Neural crest cell (in vitro differentiated cells): ENCODE results near the gene GPR15. TPM values are rescaled to one million over a fixed set of nuclear protein-coding genes. Genes with fewer than 3 reads are reported as not detected.

Experiments
- DNase-seq: peaks from one replicate; pipeline ENCODE4 v3.0.0; 2021; ENCODE audit warnings: low read depth, mixed read lengths, low spot score
- H3K27ac Mint-ChIP-seq: one replicate; pipeline ENCODE4 v1.8.0; 2021; ENCODE audit warnings: mild to moderate bottlenecking, mixed read lengths; ENCODE audit not compliant: unreplicated experiment
- H3K27me3 Mint-ChIP-seq: 2 replicates; pipeline ENCODE4 v1.8.0; 2021; ENCODE audit warnings: low read depth, mild to moderate bottlenecking, mixed read lengths
- H3K36me3 Mint-ChIP-seq: 2 replicates; pipeline ENCODE4 v1.8.0; 2021; ENCODE audit warnings: low read depth, mild to moderate bottlenecking, mixed read lengths
- H3K4me1 Mint-ChIP-seq: 2 replicates; pipeline ENCODE4 v1.8.0; 2021; ENCODE audit warnings: mixed read lengths
- H3K4me3 Mint-ChIP-seq: one replicate; pipeline ENCODE4 v1.8.0; 2021; ENCODE audit warnings: mild to moderate bottlenecking, mixed read lengths
- H3K9me3 Mint-ChIP-seq: 2 replicates; pipeline ENCODE4 v1.8.0; 2021; ENCODE audit warnings: mixed read lengths
- CTCF ChIP-seq: fragments of 200-600 bp; sonication (generic); conservative IDR thresholded peaks from 2 replicates; pipeline ENCODE4 v1.5.0; 2021; ENCODE audit warnings: antibody characterized with exemption, mild to moderate bottlenecking
- long read RNA-seq: library from polyadenylated mRNA; unstranded; transcript quantifications from one replicate; pipeline ENCODE4 v2.0.0, GENCODE V29; 2020
- total RNA-seq: library from RNA; stranded (reverse); gene quantifications from 2 replicates; pipeline ENCODE4 v1.2.1, GENCODE V29; 2021

Gene GPR15
- total RNA-seq, result not detected in 2 replicates
- long read RNA-seq, result 0 reads

GRCh38 chr3:98531622-98532274 is at the start of gene GPR15:
Gene GPR15, plus strand, starts transcription at chr3:98531978. Its CDS starts 56 bp downstream, at chr3:98532034.
- Mint-ChIP-seq H3K36me3 (no peaks in the 10 kb centered on the region), H3K4me1 (peaks cover 4% of the 10 kb centered on the region), H3K27ac (no peak within 1 kb of the TSS), H3K4me3 (no peak within 1 kb of the TSS), H3K9me3 (no peaks in the 10 kb centered on the region), H3K27me3 (no peaks in the 10 kb centered on the region)
- no peak for TF ChIP-seq CTCF
- DNase-seq, result no peak

DNA sequence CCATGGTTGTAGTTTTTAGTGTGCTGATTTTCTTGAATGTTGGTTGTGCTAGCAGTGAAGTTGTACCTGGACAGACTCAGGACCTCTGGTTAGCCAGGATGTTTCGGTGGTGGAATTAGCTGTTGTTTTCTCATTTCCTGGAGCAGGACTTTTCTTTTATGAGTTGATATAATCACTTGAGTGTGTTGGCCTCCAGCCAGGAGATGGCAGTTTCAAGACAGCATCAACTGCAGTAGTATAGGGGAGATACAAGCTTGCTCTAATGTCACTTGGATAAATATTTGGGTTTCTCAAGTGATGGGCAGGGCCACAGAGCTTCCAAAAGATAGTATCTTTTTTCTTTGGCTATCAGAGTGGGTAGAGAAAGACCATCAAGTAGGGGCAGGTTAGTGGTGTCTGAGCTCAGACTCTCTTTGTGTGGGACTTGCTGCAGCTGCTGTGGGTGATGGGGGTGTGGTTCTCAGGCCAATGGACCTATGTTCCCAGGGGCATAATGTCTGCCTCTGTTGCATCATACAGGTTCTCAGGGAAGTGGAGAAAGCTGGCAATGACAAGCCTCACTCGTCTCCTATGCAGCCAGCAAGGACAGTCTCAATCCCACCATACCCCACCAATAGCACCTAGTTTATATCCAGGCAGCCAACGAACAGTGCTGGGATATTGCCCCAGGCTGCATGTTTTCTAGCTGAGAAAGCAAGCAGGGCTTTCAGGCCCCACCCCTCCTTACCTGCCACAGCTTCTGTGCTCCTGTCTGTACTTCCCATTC is 48.9 kb upstream of the GPR15 start:
- DNase-seq, result no peak
- Mint-ChIP-seq H3K36me3 (no peaks in the 10 kb centered on the region), H3K4me1 (no peaks in the 10 kb centered on the region), H3K9me3 (peaks cover 9% of the 10 kb centered on the region), H3K27ac (no peak overlapping the region), H3K27me3 (peaks cover 4% of the 10 kb centered on the region), H3K4me3 (no peak overlapping the region)
- no peak for TF ChIP-seq CTCF

- Mint-ChIP-seq H3K4me3 (no peak overlapping the region), H3K27me3 (peaks cover 4% of the 10 kb centered on the region), H3K36me3 (no peaks in the 10 kb centered on the region), H3K9me3 (peaks cover 9% of the 10 kb centered on the region), H3K4me1 (no peaks in the 10 kb centered on the region), H3K27ac (no peak overlapping the region)
- no peak for DNase-seq
- no peak for TF ChIP-seq CTCF
Observed at GRCh38 chr3:98483626-98484025, 48.2 kb upstream of the GPR15 start.

- H3K27ac Mint-ChIP-seq, result no peak within 1 kb of the TSS
- no peaks in the 10 kb centered on the region for H3K4me1 Mint-ChIP-seq
- no peak for DNase-seq
- TF ChIP-seq CTCF, result no peak
- H3K4me3 Mint-ChIP-seq, result no peak within 1 kb of the TSS
- peaks cover 14% of the 10 kb centered on the region for H3K27me3 Mint-ChIP-seq
- H3K36me3 Mint-ChIP-seq, result no peaks in the 10 kb centered on the region
- H3K9me3 Mint-ChIP-seq, result no peaks in the 10 kb centered on the region
Observed at GRCh38 chr3:98497381-98497780, 34.4 kb upstream of the GPR15 start, which contains the start of gene OR5K2. Gene OR5K2, plus strand, starts transcription at chr3:98497681. Its CDS starts 0 bp downstream, at chr3:98497681.

DNA sequence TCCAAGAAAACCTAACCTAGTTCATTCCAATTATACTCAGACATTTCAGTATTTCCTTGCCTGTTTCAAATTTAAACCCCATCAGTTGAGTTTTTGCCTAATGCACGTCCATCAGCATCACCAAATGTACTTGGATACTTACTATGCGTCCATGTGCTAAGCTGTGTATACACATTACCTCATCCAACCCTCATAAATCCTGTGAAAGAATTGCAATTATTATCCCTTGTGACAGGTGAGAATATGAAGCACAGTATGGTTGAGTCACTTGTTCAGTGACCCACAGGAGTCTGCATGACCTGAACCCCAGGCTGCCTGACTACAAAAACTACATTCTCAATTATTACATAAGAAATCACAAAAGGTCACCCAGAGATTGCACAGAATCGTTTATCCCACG is 31.8 kb upstream of the GPR15 start:
- no peaks in the 10 kb centered on the region for H3K4me1 Mint-ChIP-seq
- H3K9me3 Mint-ChIP-seq, result no peaks in the 10 kb centered on the region
- DNase-seq, result no peak
- no peak for TF ChIP-seq CTCF
- no peak overlapping the region for H3K27ac Mint-ChIP-seq
- no peak overlapping the region for H3K4me3 Mint-ChIP-seq
- H3K27me3 Mint-ChIP-seq, result peaks cover 3% of the 10 kb centered on the region
- no peaks in the 10 kb centered on the region for H3K36me3 Mint-ChIP-seq
